Thyroid gland (tissue), 4 donors: ENCODE results near the gene PAX5.

ENCODE experiments used
- CTCF ChIP-seq, 6 experiments: fragments of 200-600 bp in 3 of 6; fragments of 450-650 bp in 3 of 6; sonication (generic) in 3 of 6; IDR thresholded peaks; one replicate each; pipeline ENCODE4 v1.5.1; 2016 to 2019; ENCODE audit warnings: antibody characterized with exemption in 6 of 6, mild to moderate bottlenecking in 2 of 6, inconsistent platforms in 1 of 6, moderate library complexity in 1 of 6
- POLR2A ChIP-seq, 2 donors: fragments of 450-650 bp; IDR thresholded peaks; one replicate each; pipeline ENCODE4 v1.6.1; 2017; ENCODE audit warnings: antibody characterized with exemption in 2 of 2, mild to moderate bottlenecking in 2 of 2, moderate library complexity in 1 of 2

- no peak for TF ChIP-seq CTCF (IDR thresholded peaks at IDR 0.05)
- no peak for TF ChIP-seq POLR2A (IDR thresholded peaks at IDR 0.05)
Observed at GRCh38 chr9:36956908-36957307, 77.2 kb downstream of the PAX5 start.
